H9 (cell line): ENCODE data around the gene IVNS1ABP. TPM values are rescaled to one million over a fixed set of nuclear protein-coding genes. Genes with fewer than 3 reads are reported as not detected.

Source experiments
- DNase-seq: peaks from one replicate; pipeline ENCODE4 v3.0.0-alpha.2; 2017
- H2AFZ ChIP-seq: one replicate; pipeline ENCODE4 v1.6.1; 2013; ENCODE audit warnings: mild to moderate bottlenecking, low read length, control low read depth, moderate library complexity
- H2AK5ac ChIP-seq: 2 replicates; pipeline ENCODE4 v1.6.1; 2013; ENCODE audit warnings: low read length, control low read depth, mixed read lengths; ENCODE audit not compliant: insufficient read length
- H2BK120ac ChIP-seq: one replicate; pipeline ENCODE4 v1.6.1; 2013; ENCODE audit warnings: low read depth, mild to moderate bottlenecking, low read length, control low read depth, inconsistent platforms; ENCODE audit not compliant: poor library complexity, severe bottlenecking
- H2BK12ac ChIP-seq: 2 replicates; pipeline ENCODE4 v1.6.1; 2013; ENCODE audit warnings: low read length, control low read depth, mixed read lengths, low read depth; ENCODE audit not compliant: insufficient read length
- H2BK15ac ChIP-seq: 2 replicates; pipeline ENCODE4 v1.6.1; 2013; ENCODE audit warnings: low read depth, low read length, control low read depth
- H2BK20ac ChIP-seq: one replicate; pipeline ENCODE4 v1.6.1; 2013; ENCODE audit warnings: low read depth, mild to moderate bottlenecking, low read length, control low read depth, inconsistent platforms; ENCODE audit not compliant: poor library complexity, severe bottlenecking
- H2BK5ac ChIP-seq: 2 replicates; pipeline ENCODE4 v1.6.1; 2013; ENCODE audit warnings: low read length, control low read depth, mixed read lengths; ENCODE audit not compliant: insufficient read length
- H3K14ac ChIP-seq: 2 replicates; pipeline ENCODE4 v1.6.1; 2013; ENCODE audit warnings: low read length, control low read depth; ENCODE audit not compliant: insufficient read depth
- H3K18ac ChIP-seq: 2 replicates; pipeline ENCODE4 v1.6.1; 2013; ENCODE audit warnings: low read depth, mild to moderate bottlenecking, mixed read lengths, low read length, control low read depth; ENCODE audit not compliant: insufficient read length
- H3K23ac ChIP-seq: 2 replicates; pipeline ENCODE4 v1.6.1; 2013; ENCODE audit warnings: low read length, control low read depth, mixed read lengths, low read depth; ENCODE audit not compliant: insufficient read length
- H3K23me2 ChIP-seq: 2 replicates; pipeline ENCODE4 v1.6.1; 2013; ENCODE audit warnings: low read depth, mild to moderate bottlenecking, mixed read lengths, low read length, control low read depth; ENCODE audit not compliant: insufficient read length, poor library complexity, severe bottlenecking
- H3K27ac ChIP-seq: 2 replicates; pipeline ENCODE4 v1.5.1; 2013; ENCODE audit warnings: low read length, control low read depth, mixed read lengths, low read depth; ENCODE audit not compliant: insufficient read length
- H3K27me3 ChIP-seq: 2 replicates; pipeline ENCODE4 v1.6.1; 2013; ENCODE audit warnings: low read length, control low read depth, inconsistent platforms; ENCODE audit not compliant: insufficient read depth
- H3K4ac ChIP-seq: 2 replicates; pipeline ENCODE4 v1.6.1; 2013; ENCODE audit warnings: low read depth, mild to moderate bottlenecking, control low read depth, inconsistent platforms, low read length, moderate library complexity
- H3K4me1 ChIP-seq: 2 replicates; pipeline ENCODE4 v1.6.1; 2013; ENCODE audit warnings: low read length, control low read depth, inconsistent platforms; ENCODE audit not compliant: insufficient read depth
- H3K4me2 ChIP-seq: 2 replicates; pipeline ENCODE4 v1.6.1; 2013; ENCODE audit warnings: low read length, control low read depth, mixed read lengths; ENCODE audit not compliant: insufficient read length, insufficient read depth
- H3K56ac ChIP-seq: 2 replicates; pipeline ENCODE4 v1.6.1; 2013; ENCODE audit warnings: low read depth, mild to moderate bottlenecking, mixed read lengths, low read length, control low read depth; ENCODE audit not compliant: insufficient read length
- H3K79me1 ChIP-seq: 2 replicates; pipeline ENCODE4 v1.6.1; 2013; ENCODE audit warnings: low read depth, mild to moderate bottlenecking, moderate library complexity, low read length, control low read depth, inconsistent platforms; ENCODE audit not compliant: insufficient read depth, poor library complexity, severe bottlenecking
- H3K79me2 ChIP-seq: 2 replicates; pipeline ENCODE4 v1.6.1; 2013; ENCODE audit warnings: low read length, control low read depth, inconsistent platforms; ENCODE audit not compliant: insufficient read depth
- H3K9ac ChIP-seq: 2 replicates; pipeline ENCODE4 v1.6.1; 2013; ENCODE audit warnings: low read length, control low read depth, mixed read lengths; ENCODE audit not compliant: insufficient read length; ENCODE audit errors: extremely low read depth
- H3K9me3 ChIP-seq: one replicate; pipeline ENCODE4 v1.6.1; 2013; ENCODE audit warnings: low read depth, low read length, inconsistent platforms; ENCODE audit not compliant: control insufficient read depth
- H3T11ph ChIP-seq: one replicate; pipeline ENCODE4 v1.6.1; 2013; ENCODE audit warnings: mild to moderate bottlenecking, low read length, control low read depth, inconsistent platforms
- H4K20me1 ChIP-seq: one replicate; pipeline ENCODE4 v1.6.1; 2013; ENCODE audit not compliant: control insufficient read depth, insufficient read length, insufficient read depth
- H4K5ac ChIP-seq: 2 replicates; pipeline ENCODE4 v1.6.1; 2013; ENCODE audit warnings: low read depth, mild to moderate bottlenecking, mixed read lengths, low read length, control low read depth; ENCODE audit not compliant: insufficient read length
- H4K8ac ChIP-seq: replicated peaks from 2 replicates; pipeline ENCODE4 v1.6.1; 2013; ENCODE audit warnings: low read length, control low read depth, mixed read lengths, low read depth; ENCODE audit not compliant: insufficient read length
- H4K91ac ChIP-seq: 2 replicates; pipeline ENCODE4 v1.6.1; 2013; ENCODE audit warnings: low read depth, mild to moderate bottlenecking, moderate library complexity, mixed read lengths, low read length, control low read depth; ENCODE audit not compliant: insufficient read length
- H3K27ac Mint-ChIP-seq, 3 experiments: 2 replicates in 2 of 3; 3 replicates in 1 of 3; pipeline ENCODE4 v1.8.0; 2020 to 2021; ENCODE audit warnings: mixed read lengths in 3 of 3, mild to moderate bottlenecking in 1 of 3, moderate library complexity in 1 of 3
- H3K27me3 Mint-ChIP-seq: 2 replicates; pipeline ENCODE4 v1.8.0; 2021; ENCODE audit warnings: low read depth, mild to moderate bottlenecking, moderate library complexity, mixed read lengths
- H3K36me3 Mint-ChIP-seq, 3 experiments: 2 replicates in 2 of 3; 3 replicates in 1 of 3; pipeline ENCODE4 v1.8.0; 2020 to 2021; ENCODE audit warnings: low read depth in 3 of 3, mixed read lengths in 3 of 3; ENCODE audit not compliant: insufficient read depth in 1 of 3
- H3K4me1 Mint-ChIP-seq, 2 experiments: 2 replicates each; pipeline ENCODE4 v1.8.0; 2020; ENCODE audit warnings: mixed read lengths in 2 of 2
- H3K4me3 Mint-ChIP-seq, 2 experiments: 2 replicates in 1 of 2; 3 replicates in 1 of 2; pipeline ENCODE4 v1.8.0; 2020 to 2021; ENCODE audit warnings: mild to moderate bottlenecking in 2 of 2, mixed read lengths in 2 of 2, moderate library complexity in 1 of 2
- H3K9me3 Mint-ChIP-seq, 2 experiments: 2 replicates in 1 of 2; 3 replicates in 1 of 2; pipeline ENCODE4 v1.8.0; 2020; ENCODE audit warnings: mild to moderate bottlenecking in 2 of 2, mixed read lengths in 2 of 2, moderate library complexity in 1 of 2
- CTCF ChIP-seq: fragments of 200-600 bp; sonication (generic); conservative IDR thresholded peaks from 3 replicates; pipeline ENCODE4 v1.8.0; 2021; ENCODE audit warnings: antibody characterized with exemption, mild to moderate bottlenecking
- WGBS: extraction: QIAGEN DNeasy Blood & Tissue Kit; methylation state at CpG from one replicate; pipeline ENCODE4 v1.1.7; 2013; ENCODE audit warnings: missing lambda C conversion rate, low lambda C conversion rate, mixed read lengths; ENCODE audit not compliant: insufficient read length; ENCODE audit errors: extremely low coverage; 5-methylcytosine and 5-hydroxymethylcytosine counted together
- total RNA-seq: library from RNA; stranded (reverse); gene quantifications from 2 replicates; pipeline ENCODE4 v1.2.1, GENCODE V29; 2021

IVNS1ABP gene
- total RNA-seq, 1 experiment from 2014 or later: 110 TPM

GRCh38 chr1:185317886-185318310, 855 bp upstream of the IVNS1ABP start:
- Histone ChIP-seq H3K27ac (peak overlapping the region; percentile 43), H2BK12ac (no peak overlapping the region), H3K4me2 (peak overlapping the region; percentile 47), H4K20me1 (no peaks in the 10 kb centered on the region), H3K14ac (peak overlapping the region; percentile 80; the same call in 1 of the 2 replicates), H3K79me1 (no peaks in the 10 kb centered on the region), H3K27me3 (no peaks in the 10 kb centered on the region), H2BK15ac (no peak overlapping the region), H3K23ac (no peak overlapping the region), H2BK5ac (no peak overlapping the region), H3K9ac (peak overlapping the region; percentile 31), H3K56ac (no peak overlapping the region), H2BK120ac (peak overlapping the region; percentile 15), H3K18ac (peak overlapping the region; percentile 21), H2AK5ac (no peak overlapping the region), H3K4ac (no peak overlapping the region), H4K8ac (no peak overlapping the region), H3K79me2 (peaks cover 35% of the 10 kb centered on the region; the same call in 1 of the 2 replicates), H3K4me1 (peaks cover 2% of the 10 kb centered on the region; the same call in 1 of the 2 replicates), H3K9me3 (no peaks in the 10 kb centered on the region), H4K5ac (peak overlapping the region; percentile 13), H2AFZ (no peak overlapping the region), H2BK20ac (no peak overlapping the region), H4K91ac (no peak overlapping the region), H3T11ph (no peak overlapping the region), H3K23me2 (peaks cover 3% of the 10 kb centered on the region)
- Mint-ChIP-seq H3K36me3 (peaks cover 10 to 27% (median 23%) of the 10 kb centered on the region in 3 experiments), H3K9me3 (peaks cover 2 to 9% of the 10 kb centered on the region in 2 experiments; a peak in 4 of 5 replicates), H3K4me3 (peak overlapping the region; percentile 96 to 98), H3K27me3 (no peaks in the 10 kb centered on the region), H3K4me1 (peaks cover 39 to 41% of the 10 kb centered on the region in 2 experiments), H3K27ac (peak overlapping the region; percentile 98 to 99 (median 99))
- WGBS: no CpG with 5 or more reads among the region's 11 CpGs
- peak; percentile 10; the same call in 1 of the 3 replicates for TF ChIP-seq CTCF
- peak; percentile 45 for DNase-seq
